ENCODE measurements around the gene GID8.
"Not testable (repeated sequence)": the region's sequence is repeated elsewhere in the genome, so short reads cannot be mapped to it uniquely, and the experiment has no call there.

GID8 gene

GRCh38 chr20:62923059-62923668 lies 14.8 kb upstream of the GID8 start:
- not testable (repeated sequence) for DNase-seq

- DNase-seq, result no peak
Measured at GRCh38 chr20:62923669-62924441, 14.1 kb upstream of the GID8 start.

- no peak for DNase-seq
Measured at GRCh38 chr20:62924442-62925075, 13.4 kb upstream of the GID8 start.

- DNase-seq, result no peak
Measured at GRCh38 chr20:62925076-62925419, 12.9 kb upstream of the GID8 start.

GRCh38 chr20:62925420-62926228 lies 12.3 kb upstream of the GID8 start:
- DNase-seq, result no peak

GRCh38 chr20:62926229-62927127 lies 11.5 kb upstream of the GID8 start, which contains the start of gene DIDO1:
TSS of gene DIDO1 (minus strand) at chr20:62926505.
- peak; percentile 80 for DNase-seq

GRCh38 chr20:62927128-62927705 lies 10.7 kb upstream of the GID8 start:
- no peak for DNase-seq

- peak; percentile 19 for DNase-seq
Measured at GRCh38 chr20:62928246-62928939, 9.6 kb upstream of the GID8 start.

- peak; percentile 28 for DNase-seq
Measured at GRCh38 chr20:62929051-62929538, 8.9 kb upstream of the GID8 start.

- DNase-seq, result no peak
Measured at GRCh38 chr20:62931464-62931863, 6.5 kb upstream of the GID8 start.

GRCh38 chr20:62933966-62934365 lies 4.0 kb upstream of the GID8 start:
- no peak for DNase-seq

- no peak for DNase-seq
Measured at GRCh38 chr20:62935204-62935967, 2.6 kb upstream of the GID8 start.

- DNase-seq, result no peak
Measured at GRCh38 chr20:62935968-62936585, 1.9 kb upstream of the GID8 start.

GRCh38 chr20:62937268-62938104 lies 461 bp upstream of the GID8 start:
- peak; percentile 93 for DNase-seq

- DNase-seq, result no peak
Measured at GRCh38 chr20:62940875-62941274, 2.9 kb downstream of the GID8 start.

- no peak for DNase-seq
Measured at GRCh38 chr20:62941792-62942191, 3.8 kb downstream of the GID8 start.

- no peak for DNase-seq
Measured at GRCh38 chr20:62942456-62942855, 4.5 kb downstream of the GID8 start.

- no peak for DNase-seq
Measured at GRCh38 chr20:62943396-62943795, 5.4 kb downstream of the GID8 start.

- DNase-seq, result no peak
Measured at GRCh38 chr20:62944184-62944583, 6.2 kb downstream of the GID8 start.
